ENCODE measurements around the gene SNX5.

The SNX5 gene

GRCh38 chr20:17971300-17972013, 2.9 kb upstream of the SNX5 start:
- no peak for FAIRE-seq
- TF ChIP-seq TAF1 (IDR thresholded peaks at IDR 0.05; ENCODE audit: low read depth, low read length) (no peak), POLR2AphosphoS5 (IDR thresholded peaks at IDR 0.05; ENCODE audit: low read depth, low read length) (no peak), PAX5 (IDR thresholded peaks at IDR 0.05; ENCODE audit: insufficient read depth, low read length, severe bottlenecking) (no peak), POLR2A (IDR thresholded peaks at IDR 0.05; ENCODE audit: low read depth, low read length) (no peak), POU2F2 (IDR thresholded peaks at IDR 0.05; ENCODE audit: low read depth, low read length) (no peak), SPI1 (IDR thresholded peaks at IDR 0.05; ENCODE audit: low read depth, low read length) (no peak)
- no peak for DNase-seq (ENCODE audit: insufficient read length, low spot score)

DNA sequence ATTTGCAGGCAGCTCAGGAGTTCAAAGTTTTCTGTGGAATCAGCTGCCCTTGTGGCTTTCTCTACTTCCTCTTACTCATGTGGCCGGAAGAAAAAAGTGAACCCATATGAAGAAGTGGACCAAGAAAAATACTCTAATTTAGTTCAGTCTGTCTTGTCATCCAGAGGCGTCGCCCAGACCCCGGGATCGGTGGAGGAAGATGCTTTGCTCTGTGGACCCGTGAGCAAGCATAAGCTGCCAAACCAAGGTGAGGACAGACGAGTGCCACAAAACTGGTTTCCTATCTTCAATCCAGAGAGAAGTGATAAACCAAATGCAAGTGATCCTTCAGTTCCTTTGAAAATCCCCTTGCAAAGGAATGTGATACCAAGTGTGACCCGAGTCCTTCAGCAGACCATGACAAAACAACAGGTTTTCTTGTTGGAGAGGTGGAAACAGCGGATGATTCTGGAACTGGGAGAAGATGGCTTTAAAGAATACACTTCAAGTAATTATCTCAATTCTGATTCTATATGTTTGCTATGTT, 1.4 kb upstream of the SNX5 start:
- TF ChIP-seq POLR2AphosphoS5 (IDR thresholded peaks at IDR 0.05; ENCODE audit: low read depth, low read length), result peak; percentile 81; the same call in 1 of the 2 replicates
- TF ChIP-seq PAX5 (IDR thresholded peaks at IDR 0.05; ENCODE audit: insufficient read depth, low read length, severe bottlenecking), result no peak
- peak; percentile 83 for TF ChIP-seq TAF1 (IDR thresholded peaks at IDR 0.05; ENCODE audit: low read depth, low read length)
- peak; percentile 21; the same call in 1 of the 2 replicates for TF ChIP-seq POU2F2 (IDR thresholded peaks at IDR 0.05; ENCODE audit: low read depth, low read length)
- TF ChIP-seq SPI1 (IDR thresholded peaks at IDR 0.05; ENCODE audit: low read depth, low read length), result peak; percentile 70
- TF ChIP-seq POLR2A (IDR thresholded peaks at IDR 0.05; ENCODE audit: low read depth, low read length), result peak; percentile 73
- DNase-seq (ENCODE audit: insufficient read length, low spot score), result peak; percentile 22
- FAIRE-seq, result peak; percentile 23

DNA sequence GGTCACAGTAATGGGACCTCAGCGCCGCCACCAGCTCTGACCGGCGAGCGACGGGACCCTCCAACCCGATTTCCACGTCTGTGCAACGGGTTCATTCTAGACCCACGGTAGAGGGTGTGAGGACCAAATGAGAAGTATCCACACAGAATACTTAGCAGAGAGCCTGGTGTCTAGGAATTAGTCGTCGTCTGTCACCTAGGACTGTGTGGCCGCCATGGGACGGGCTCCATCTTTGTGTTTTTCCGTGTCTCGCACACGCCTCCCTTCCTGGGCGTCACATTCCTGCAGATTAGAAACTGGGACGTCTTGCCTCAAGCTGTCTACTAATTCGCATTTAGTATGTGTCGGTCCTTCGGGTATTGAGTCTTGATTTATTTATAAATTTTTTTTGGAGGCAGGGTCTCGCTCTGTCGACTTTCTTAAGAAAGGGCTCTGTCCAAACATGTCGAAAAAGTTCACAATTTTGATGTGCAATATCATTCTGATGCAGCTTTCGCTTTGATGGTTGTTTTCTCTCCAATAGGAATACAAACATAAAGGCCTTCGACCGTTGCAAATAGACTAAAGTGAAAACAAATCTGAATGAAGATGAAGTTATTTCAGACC, 787 bp upstream of the SNX5 start:
- FAIRE-seq (no peak), DNase-seq (ENCODE audit: insufficient read length, low spot score) (no peak)
- TF ChIP-seq TAF1 (IDR thresholded peaks at IDR 0.05; ENCODE audit: low read depth, low read length) (peak; percentile 50; the same call in 1 of the 2 replicates), POLR2A (IDR thresholded peaks at IDR 0.05; ENCODE audit: low read depth, low read length) (no peak; the same call in 1 of the 2 replicates), POLR2AphosphoS5 (IDR thresholded peaks at IDR 0.05; ENCODE audit: low read depth, low read length) (no peak), POU2F2 (IDR thresholded peaks at IDR 0.05; ENCODE audit: low read depth, low read length) (no peak), PAX5 (IDR thresholded peaks at IDR 0.05; ENCODE audit: insufficient read depth, low read length, severe bottlenecking) (no peak)

DNA sequence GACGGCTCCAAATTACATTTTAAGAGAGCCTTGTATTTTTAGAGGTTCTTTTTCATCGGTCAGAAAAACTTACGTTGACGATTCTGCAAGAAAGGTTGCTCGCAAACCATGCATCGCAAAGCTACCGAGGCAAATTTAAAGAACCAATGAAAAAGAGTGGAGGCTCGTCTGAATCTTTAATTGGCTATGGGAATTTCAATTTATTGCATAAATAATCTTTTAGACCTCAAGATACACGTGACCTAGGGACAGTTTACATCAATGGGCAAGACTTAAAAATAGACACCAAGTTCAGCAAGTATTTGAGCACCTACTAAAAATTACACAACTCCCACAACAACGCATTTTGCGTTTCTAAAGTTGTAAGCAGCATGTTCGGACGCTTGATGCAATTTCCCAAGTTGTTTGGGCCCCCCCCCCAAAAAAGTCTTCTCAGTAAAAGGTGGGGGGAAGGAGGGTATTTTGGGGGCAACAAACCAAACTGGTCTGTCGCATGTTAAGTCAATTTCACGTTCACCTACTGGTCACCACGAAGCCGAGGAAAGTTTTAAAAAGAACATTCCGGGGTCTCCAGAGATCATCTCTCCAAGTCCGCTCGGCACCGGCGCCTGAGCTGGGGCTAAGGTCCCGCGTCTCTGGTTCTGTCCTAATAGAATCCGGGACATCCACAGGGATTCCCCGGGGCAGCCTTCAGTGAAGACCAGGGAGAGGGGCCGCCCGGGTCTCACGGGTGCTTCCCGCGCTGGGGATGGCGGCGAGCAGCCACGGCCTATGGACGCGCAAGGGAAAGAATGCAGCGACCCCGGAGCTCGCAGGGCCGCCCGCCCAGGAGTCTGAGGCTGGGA, 851 bp downstream of the SNX5 start:
- TF ChIP-seq POLR2AphosphoS5 (IDR thresholded peaks at IDR 0.05; ENCODE audit: low read depth, low read length), result no peak
- no peak for TF ChIP-seq PAX5 (IDR thresholded peaks at IDR 0.05; ENCODE audit: insufficient read depth, low read length, severe bottlenecking)
- TF ChIP-seq SPI1 (IDR thresholded peaks at IDR 0.05; ENCODE audit: low read depth, low read length), result no peak
- no peak; the same call in 1 of the 2 replicates for TF ChIP-seq TAF1 (IDR thresholded peaks at IDR 0.05; ENCODE audit: low read depth, low read length)
- TF ChIP-seq POLR2A (IDR thresholded peaks at IDR 0.05; ENCODE audit: low read depth, low read length), result no peak
- TF ChIP-seq POU2F2 (IDR thresholded peaks at IDR 0.05; ENCODE audit: low read depth, low read length), result no peak
- FAIRE-seq (no peak), DNase-seq (ENCODE audit: insufficient read length, low spot score) (no peak)

DNA sequence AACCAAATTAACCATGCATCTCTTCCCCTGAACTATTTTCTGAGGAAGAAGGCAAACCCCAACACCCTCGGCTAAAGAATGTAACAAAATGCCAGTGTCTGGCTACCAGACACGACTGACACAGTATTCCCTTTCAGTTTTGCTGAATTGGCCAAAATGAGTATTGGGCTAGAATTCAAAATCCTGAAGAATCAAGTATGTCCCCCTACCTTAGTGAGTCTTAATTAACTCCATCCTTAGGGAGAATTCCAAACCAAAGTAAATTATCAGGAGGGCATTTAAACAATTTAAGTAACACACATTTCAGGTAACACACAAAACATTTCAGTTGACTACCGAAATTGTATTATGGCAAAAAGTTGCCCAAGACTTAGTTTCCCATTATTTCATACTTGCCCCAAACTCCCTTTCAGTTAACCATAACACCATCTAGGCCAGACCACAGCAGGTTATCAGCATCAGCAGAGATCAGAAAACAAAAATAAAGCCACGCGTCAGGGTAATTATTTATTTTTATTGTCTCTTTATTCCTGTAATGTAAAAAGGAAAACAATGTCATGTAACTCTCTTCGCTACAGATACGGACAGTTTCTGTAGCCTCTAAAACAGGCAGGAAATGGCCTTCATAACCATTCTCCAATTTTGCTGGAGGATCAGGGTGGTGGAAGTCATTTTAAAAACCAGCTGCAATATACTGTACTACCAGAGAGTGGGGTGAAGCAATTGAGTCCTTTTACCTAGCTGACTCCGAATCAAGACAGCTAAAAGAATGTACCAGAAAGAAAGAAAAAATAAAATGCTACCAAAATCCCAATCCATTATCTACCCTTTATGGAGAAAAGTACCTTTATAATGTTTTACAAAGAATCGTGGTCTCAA, 1.9 kb downstream of the SNX5 start:
- DNase-seq (ENCODE audit: insufficient read length, low spot score) (no peak), FAIRE-seq (no peak)
- TF ChIP-seq SPI1 (IDR thresholded peaks at IDR 0.05; ENCODE audit: low read depth, low read length) (no peak), POLR2AphosphoS5 (IDR thresholded peaks at IDR 0.05; ENCODE audit: low read depth, low read length) (no peak), POLR2A (IDR thresholded peaks at IDR 0.05; ENCODE audit: low read depth, low read length) (no peak), PAX5 (IDR thresholded peaks at IDR 0.05; ENCODE audit: insufficient read depth, low read length, severe bottlenecking) (no peak), TAF1 (IDR thresholded peaks at IDR 0.05; ENCODE audit: low read depth, low read length) (no peak), POU2F2 (IDR thresholded peaks at IDR 0.05; ENCODE audit: low read depth, low read length) (no peak)

DNA sequence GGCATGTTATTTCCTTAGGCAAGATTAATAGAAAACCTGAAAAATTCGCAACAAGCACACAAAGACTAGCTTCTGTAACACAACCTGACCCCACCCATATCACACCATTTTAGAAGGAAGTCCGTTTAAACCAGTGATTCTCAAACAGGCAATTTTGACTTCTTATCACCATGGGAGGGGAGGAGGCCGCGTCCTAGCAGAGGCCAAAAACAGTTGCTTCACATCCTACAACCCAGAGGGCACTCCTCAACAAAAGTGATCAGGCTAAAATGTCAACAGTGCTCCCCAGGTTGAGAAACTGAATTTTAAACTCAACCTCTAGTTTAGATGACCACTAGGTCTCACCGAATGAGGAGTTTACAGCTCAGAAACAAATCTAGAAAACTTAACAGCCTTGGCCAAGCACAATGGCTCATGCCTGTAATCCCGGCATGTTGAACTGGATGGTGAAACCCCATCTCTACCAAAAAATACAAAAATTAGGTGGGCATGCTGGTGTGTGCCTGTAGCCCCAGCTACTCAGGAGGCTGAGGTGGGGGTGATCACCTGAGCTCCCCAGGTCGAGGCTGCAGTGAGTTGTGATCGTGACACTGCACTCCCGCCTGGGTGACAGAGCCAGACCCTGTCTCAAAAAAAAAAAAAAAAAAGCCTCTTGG, 3.4 kb downstream of the SNX5 start:
- DNase-seq (ENCODE audit: insufficient read length, low spot score) (no peak), FAIRE-seq (no peak)

GRCh38 chr20:17964632-17965031, 4.0 kb downstream of the SNX5 start:
- DNase-seq (ENCODE audit: insufficient read length, low spot score) (no peak), FAIRE-seq (no peak)

More for the DNA sequence above, 3.4 kb downstream of the SNX5 start:
- TF ChIP-seq SPI1 (IDR thresholded peaks at IDR 0.05; ENCODE audit: low read depth, low read length) (0 out of 2 replicates have a peak, but pooled peaks have one; percentile 13), PAX5 (IDR thresholded peaks at IDR 0.05; ENCODE audit: insufficient read depth, low read length, severe bottlenecking) (no peak)

GRCh38 chr20:17964073-17964472, 4.5 kb downstream of the SNX5 start:
- TF ChIP-seq POLR2A (IDR thresholded peaks at IDR 0.05; ENCODE audit: low read depth, low read length), result no peak
- 0 out of 2 replicates have a peak, but pooled peaks have one; percentile 17 for TF ChIP-seq POU2F2 (IDR thresholded peaks at IDR 0.05; ENCODE audit: low read depth, low read length)
- FAIRE-seq (no peak), DNase-seq (ENCODE audit: insufficient read length, low spot score) (no peak)

More at GRCh38 chr20:17964632-17965031, 4.0 kb downstream of the SNX5 start:
- TF ChIP-seq POU2F2 (IDR thresholded peaks at IDR 0.05; ENCODE audit: low read depth, low read length) (no peak), POLR2AphosphoS5 (IDR thresholded peaks at IDR 0.05; ENCODE audit: low read depth, low read length) (no peak), TAF1 (IDR thresholded peaks at IDR 0.05; ENCODE audit: low read depth, low read length) (no peak), PAX5 (IDR thresholded peaks at IDR 0.05; ENCODE audit: insufficient read depth, low read length, severe bottlenecking) (no peak), SPI1 (IDR thresholded peaks at IDR 0.05; ENCODE audit: low read depth, low read length) (no peak), POLR2A (IDR thresholded peaks at IDR 0.05; ENCODE audit: low read depth, low read length) (no peak; the same call in 1 of the 2 replicates)

All from GM12891 (cell line).